HG02885 (cell line): ENCODE results near the gene NIM1K.
"Not testable (repeated sequence)": the region's sequence is repeated elsewhere in the genome, so short reads cannot be mapped to it uniquely, and the experiment has no call there.

Source experiments
- ATAC-seq: cut with Tn5 transposase; IDR thresholded peaks from one replicate; pipeline ENCODE4 v1.9.1; 2021; ENCODE audit warnings: mild to moderate bottlenecking; ENCODE audit not compliant: unreplicated experiment, poor library complexity

The NIM1K gene

GRCh38 chr5:43309637-43310036 is 117.6 kb downstream of the NIM1K start:
- no peak for ATAC-seq

GRCh38 chr5:43312076-43312661 is 120.1 kb downstream of the NIM1K start:
- ATAC-seq = no peak

- peak; percentile 3 for ATAC-seq
Observed at GRCh38 chr5:43312699-43313034, 120.6 kb downstream of the NIM1K start.

- peak; percentile 92 for ATAC-seq
Observed at GRCh38 chr5:43313035-43313853, 121.2 kb downstream of the NIM1K start, which contains the start of gene HMGCS1. Gene HMGCS1 (minus strand): TSS chr5:43313412. CDS start chr5:43298965, 14,447 bp downstream.

- no peak for ATAC-seq
Observed at GRCh38 chr5:43313854-43314457, 121.9 kb downstream of the NIM1K start.

- ATAC-seq = no peak
Observed at GRCh38 chr5:43314724-43315123, 122.7 kb downstream of the NIM1K start.

GRCh38 chr5:43315263-43315662 is 123.2 kb downstream of the NIM1K start:
- ATAC-seq = no peak

GRCh38 chr5:43315682-43316081 is 123.7 kb downstream of the NIM1K start:
- ATAC-seq = no peak

- no peak for ATAC-seq
Observed at GRCh38 chr5:43316421-43316820, 124.4 kb downstream of the NIM1K start.

GRCh38 chr5:43320846-43321245 is 128.8 kb downstream of the NIM1K start:
- ATAC-seq = no peak

GRCh38 chr5:43323488-43323887 is 131.5 kb downstream of the NIM1K start:
- not testable (repeated sequence) for ATAC-seq

GRCh38 chr5:43325624-43326023 is 133.6 kb downstream of the NIM1K start:
- ATAC-seq = not testable (repeated sequence)
